SK-N-SH treated with all-trans-retinoic acid at 6 μM for 48 hours (cell line): ENCODE measurements around the gene KLHDC10.

Experiments
- ARNTL ChIP-seq: fragments of 450-650 bp; formaldehyde crosslinking; IDR thresholded peaks from 2 replicates; pipeline ENCODE4 v1.5.0; 2020; ENCODE audit warnings: low read depth, mild to moderate bottlenecking, moderate library complexity, borderline replicate concordance
- BACH2 ChIP-seq: fragments of 250-450 bp; sonication (Bioruptor Pico); IDR thresholded peaks from 2 replicates; pipeline ENCODE4 v1.9.0; 2021; ENCODE audit warnings: mild to moderate bottlenecking, borderline replicate concordance
- CSDC2 ChIP-seq: fragments of 250-450 bp; sonication (Bioruptor Pico); IDR thresholded peaks from 2 replicates; pipeline ENCODE4 v1.5.0; 2020; ENCODE audit warnings: mild to moderate bottlenecking, moderate library complexity
- GLIS3 ChIP-seq: fragments of 250-450 bp; sonication (Bioruptor Pico); IDR thresholded peaks from 2 replicates; pipeline ENCODE4 v1.5.0; 2020; ENCODE audit warnings: mild to moderate bottlenecking, moderate library complexity
- OSR1 ChIP-seq: fragments of 250-450 bp; sonication (Bioruptor Pico); IDR thresholded peaks from 2 replicates; pipeline ENCODE4 v1.8.0; 2022; ENCODE audit warnings: moderate library complexity, mild to moderate bottlenecking, inconsistent platforms
- RARB ChIP-seq: fragments of 250-450 bp; sonication (Bioruptor Pico); IDR thresholded peaks from 2 replicates; pipeline ENCODE4 v1.8.0; 2021; ENCODE audit warnings: mild to moderate bottlenecking, moderate library complexity
- SNAI2 ChIP-seq: fragments of 250-450 bp; sonication (Bioruptor Pico); IDR thresholded peaks from 2 replicates; pipeline ENCODE4 v1.5.0; 2020; ENCODE audit warnings: mild to moderate bottlenecking, moderate library complexity
- TCF4 ChIP-seq: fragments of 250-450 bp; sonication (Bioruptor Pico); IDR thresholded peaks from 2 replicates; pipeline ENCODE4 v1.8.0; 2021; ENCODE audit warnings: mild to moderate bottlenecking, moderate library complexity, borderline replicate concordance
- TSHZ2 ChIP-seq: fragments of 250-450 bp; sonication (Bioruptor Pico); IDR thresholded peaks from 2 replicates; pipeline ENCODE4 v1.5.0; 2020; ENCODE audit warnings: mild to moderate bottlenecking, moderate library complexity
- ZFP3 ChIP-seq: fragments of 250-450 bp; sonication (Bioruptor Pico); IDR thresholded peaks from 2 replicates; pipeline ENCODE4 v1.5.0; 2020; ENCODE audit warnings: mild to moderate bottlenecking, moderate library complexity
- ZFP30 ChIP-seq: fragments of 450-650 bp; formaldehyde crosslinking; IDR thresholded peaks from 2 replicates; pipeline ENCODE4 v1.5.0; 2022; ENCODE audit warnings: mild to moderate bottlenecking, moderate library complexity
- TF ChIP-seq, protein P1 (sequence below): fragments of 250-450 bp; sonication (Bioruptor Pico); IDR thresholded peaks from 2 replicates; pipeline ENCODE4 v1.8.0; 2021; ENCODE audit warnings: low read depth, mild to moderate bottlenecking, moderate library complexity, borderline replicate concordance
- TF ChIP-seq, protein P2 (sequence below): fragments of 250-450 bp; sonication (Bioruptor Pico); IDR thresholded peaks from 2 replicates; pipeline ENCODE4 v1.8.0; 2020; ENCODE audit warnings: mild to moderate bottlenecking, moderate library complexity, borderline replicate concordance
- TF ChIP-seq, protein P3 (sequence below): fragments of 250-450 bp; sonication (Bioruptor Pico); IDR thresholded peaks from 2 replicates; pipeline ENCODE4 v1.5.1; 2020; ENCODE audit warnings: low read depth, mild to moderate bottlenecking, moderate library complexity

DNA sequence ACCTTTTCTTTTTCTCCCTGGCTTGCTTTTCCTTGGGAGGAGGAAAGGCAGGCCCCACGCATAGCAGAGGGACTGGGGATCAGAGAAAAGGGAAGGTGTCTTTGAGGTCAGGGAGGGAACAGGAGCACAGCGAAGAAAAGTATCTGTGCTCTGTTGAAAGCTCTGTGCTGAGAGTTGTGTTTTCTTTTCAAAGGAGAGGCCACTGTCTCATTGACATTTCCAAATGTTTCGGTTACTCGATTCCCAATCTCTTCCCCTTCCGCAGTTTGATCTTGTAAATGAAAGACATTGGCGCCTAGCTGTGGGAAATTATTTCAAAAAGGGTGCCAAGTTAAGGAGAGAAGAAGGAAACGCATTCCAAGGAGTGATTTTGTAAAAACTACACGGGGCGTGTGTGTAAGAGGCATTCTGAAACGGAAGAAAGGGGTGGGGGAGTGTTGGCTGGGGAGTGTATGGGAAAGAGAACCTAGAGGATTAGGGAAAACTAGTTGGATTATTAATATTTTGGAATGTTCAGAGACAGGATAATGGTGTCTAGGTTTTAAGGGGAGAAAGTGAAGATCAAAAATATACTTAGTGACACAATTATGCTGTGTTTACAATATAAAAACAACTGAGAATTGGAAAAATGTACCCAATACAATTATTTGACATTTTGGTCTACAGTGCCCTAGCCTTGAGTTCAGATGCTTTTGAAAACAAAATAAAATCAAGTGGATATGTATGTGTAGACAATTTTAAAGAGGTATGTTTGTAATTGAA, 708 bp downstream of the KLHDC10 start:
- no peak for TF ChIP-seq ZFP3 (CRISPR knock-in tag)
- no peak for TF ChIP-seq ZFP30 (CRISPR knock-in tag)
- no peak for TF ChIP-seq BACH2 (CRISPR knock-in tag)
- TF ChIP-seq SNAI2 (CRISPR knock-in tag) = no peak
- no peak for TF ChIP-seq CSDC2 (CRISPR knock-in tag)
- TF ChIP-seq ARNTL (CRISPR knock-in tag) = no peak
- no peak for TF ChIP-seq OSR1 (CRISPR knock-in tag)
- no peak for TF ChIP-seq GLIS3 (CRISPR knock-in tag)
- TF ChIP-seq TSHZ2 (CRISPR knock-in tag) = no peak
- no peak for TF ChIP-seq RARB (CRISPR knock-in tag)
- no peak for TF ChIP-seq TCF4 (CRISPR knock-in tag)
- TF ChIP-seq, protein P1, sequence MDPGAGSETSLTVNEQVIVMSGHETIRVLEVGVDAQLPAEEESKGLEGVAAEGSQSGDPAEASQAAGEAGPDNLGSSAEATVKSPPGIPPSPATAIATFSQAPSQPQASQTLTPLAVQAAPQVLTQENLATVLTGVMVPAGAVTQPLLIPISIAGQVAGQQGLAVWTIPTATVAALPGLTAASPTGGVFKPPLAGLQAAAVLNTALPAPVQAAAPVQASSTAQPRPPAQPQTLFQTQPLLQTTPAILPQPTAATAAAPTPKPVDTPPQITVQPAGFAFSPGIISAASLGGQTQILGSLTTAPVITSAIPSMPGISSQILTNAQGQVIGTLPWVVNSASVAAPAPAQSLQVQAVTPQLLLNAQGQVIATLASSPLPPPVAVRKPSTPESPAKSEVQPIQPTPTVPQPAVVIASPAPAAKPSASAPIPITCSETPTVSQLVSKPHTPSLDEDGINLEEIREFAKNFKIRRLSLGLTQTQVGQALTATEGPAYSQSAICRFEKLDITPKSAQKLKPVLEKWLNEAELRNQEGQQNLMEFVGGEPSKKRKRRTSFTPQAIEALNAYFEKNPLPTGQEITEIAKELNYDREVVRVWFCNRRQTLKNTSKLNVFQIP = no peak
- TF ChIP-seq, protein P2, sequence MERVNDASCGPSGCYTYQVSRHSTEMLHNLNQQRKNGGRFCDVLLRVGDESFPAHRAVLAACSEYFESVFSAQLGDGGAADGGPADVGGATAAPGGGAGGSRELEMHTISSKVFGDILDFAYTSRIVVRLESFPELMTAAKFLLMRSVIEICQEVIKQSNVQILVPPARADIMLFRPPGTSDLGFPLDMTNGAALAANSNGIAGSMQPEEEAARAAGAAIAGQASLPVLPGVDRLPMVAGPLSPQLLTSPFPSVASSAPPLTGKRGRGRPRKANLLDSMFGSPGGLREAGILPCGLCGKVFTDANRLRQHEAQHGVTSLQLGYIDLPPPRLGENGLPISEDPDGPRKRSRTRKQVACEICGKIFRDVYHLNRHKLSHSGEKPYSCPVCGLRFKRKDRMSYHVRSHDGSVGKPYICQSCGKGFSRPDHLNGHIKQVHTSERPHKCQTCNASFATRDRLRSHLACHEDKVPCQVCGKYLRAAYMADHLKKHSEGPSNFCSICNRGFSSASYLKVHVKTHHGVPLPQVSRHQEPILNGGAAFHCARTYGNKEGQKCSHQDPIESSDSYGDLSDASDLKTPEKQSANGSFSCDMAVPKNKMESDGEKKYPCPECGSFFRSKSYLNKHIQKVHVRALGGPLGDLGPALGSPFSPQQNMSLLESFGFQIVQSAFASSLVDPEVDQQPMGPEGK = no peak
- TF ChIP-seq, protein P3, sequence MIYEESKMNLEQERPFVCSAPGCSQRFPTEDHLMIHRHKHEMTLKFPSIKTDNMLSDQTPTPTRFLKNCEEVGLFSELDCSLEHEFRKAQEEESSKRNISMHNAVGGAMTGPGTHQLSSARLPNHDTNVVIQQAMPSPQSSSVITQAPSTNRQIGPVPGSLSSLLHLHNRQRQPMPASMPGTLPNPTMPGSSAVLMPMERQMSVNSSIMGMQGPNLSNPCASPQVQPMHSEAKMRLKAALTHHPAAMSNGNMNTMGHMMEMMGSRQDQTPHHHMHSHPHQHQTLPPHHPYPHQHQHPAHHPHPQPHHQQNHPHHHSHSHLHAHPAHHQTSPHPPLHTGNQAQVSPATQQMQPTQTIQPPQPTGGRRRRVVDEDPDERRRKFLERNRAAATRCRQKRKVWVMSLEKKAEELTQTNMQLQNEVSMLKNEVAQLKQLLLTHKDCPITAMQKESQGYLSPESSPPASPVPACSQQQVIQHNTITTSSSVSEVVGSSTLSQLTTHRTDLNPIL (CRISPR knock-in tag) = no peak
